Panc1 (cell line): ENCODE results near the gene HMGA1. TPM values are rescaled to one million over a fixed set of nuclear protein-coding genes. Genes with fewer than 3 reads are reported as not detected.

Experiments used
- ATAC-seq: fragments of 200-7000 bp; cut with Tn5 transposase; 2 replicates; pipeline ENCODE4 v1.9.1; 2020; ENCODE audit warnings: mild to moderate bottlenecking, moderate library complexity
- BruUV-seq: library from RNA; stranded (reverse); fragments of 400-500 nt; replicated peaks from 2 replicates; lab custom pipeline; 2021; lab: Mats Ljungman, UMichigan
- CTCF ChIA-PET: fragments of 300-600 bp; sonication (Branson Sonifier 250); formaldehyde crosslinking; loops from one replicate; lab custom pipeline; 2022; ENCODE audit warnings: antibody characterized with exemption; lab: Charles Lee
- POLR2A ChIA-PET: fragments of 300-600 bp; sonication (Branson Sonifier 250); formaldehyde crosslinking; loops from one replicate; lab custom pipeline; 2022; ENCODE audit warnings: antibody characterized with exemption; lab: Charles Lee
- DNase-seq: peaks from one replicate; pipeline ENCODE4 v3.0.0-alpha.2; 2010; ENCODE audit warnings: low read depth, low spot score
- H3K27ac ChIP-seq: 2 replicates; pipeline ENCODE4 v1.5.1; 2011; ENCODE audit warnings: mild to moderate bottlenecking, low read length, inconsistent platforms
- H3K27me3 ChIP-seq: fragments of 200-500 bp; sonication (Bioruptor generic); 2 replicates; pipeline ENCODE4 v1.6.0; 2014; ENCODE audit warnings: low read length, inconsistent platforms; ENCODE audit not compliant: control insufficient read depth, insufficient read depth
- H3K36me3 ChIP-seq: fragments of 200-500 bp; sonication (Bioruptor generic); 2 replicates; pipeline ENCODE4 v1.5.1; 2014; ENCODE audit warnings: inconsistent platforms, mild to moderate bottlenecking, low read length, moderate library complexity; ENCODE audit not compliant: control insufficient read depth, insufficient read depth
- H3K4me1 ChIP-seq: 2 replicates; pipeline ENCODE4 v1.5.1; 2011; ENCODE audit warnings: inconsistent platforms, mild to moderate bottlenecking, low read length, moderate library complexity; ENCODE audit not compliant: control insufficient read depth, insufficient read depth
- H3K4me3 ChIP-seq, 2 experiments: 2 replicates each; pipeline ENCODE4 v1.5.1; 2011 to 2012; ENCODE audit warnings: low read depth in 2 of 2, low read length in 2 of 2, mild to moderate bottlenecking in 2 of 2, inconsistent platforms in 1 of 2, moderate library complexity in 1 of 2
- H3K9me3 ChIP-seq: fragments of 200-500 bp; sonication (Bioruptor generic); 2 replicates; pipeline ENCODE4 v1.5.1; 2014; ENCODE audit warnings: low read depth, mild to moderate bottlenecking, inconsistent platforms, low read length, moderate library complexity; ENCODE audit not compliant: control insufficient read depth, insufficient read depth
- POLR2AphosphoS5 ChIP-seq: IDR thresholded peaks from 2 replicates; pipeline ENCODE4 v1.6.1; 2012; ENCODE audit warnings: mild to moderate bottlenecking, low read depth, low read length, moderate library complexity
- SIN3A ChIP-seq: IDR thresholded peaks from 2 replicates; pipeline ENCODE4 v1.6.1; 2012; ENCODE audit warnings: low read depth, mild to moderate bottlenecking, low read length, moderate library complexity, borderline replicate concordance; ENCODE audit not compliant: insufficient read depth
- TCF7L2 ChIP-seq: IDR thresholded peaks from 2 replicates; pipeline ENCODE4 v1.6.1; 2011; ENCODE audit warnings: mild to moderate bottlenecking, low read depth, low read length, inconsistent platforms
- in situ Hi-C: cut with HindIII; loops from 2 replicates; pipeline ENCODE4 v1.10.0; 2016; ENCODE audit warnings: low sequenced_read_pairs, low pct_unique_long_range_greater_than_20kb
- intact Hi-C: fragments of 100-400 bp; cut with micrococcal nuclease; formaldehyde crosslinking; loops from one replicate; pipeline ENCODE4 v1.10.0; 2022; ENCODE audit not compliant: unreplicated experiment
- total RNA-seq: library from RNA; stranded (reverse); gene quantifications from one replicate; pipeline ENCODE4 v1.2.1, GENCODE V29; 2021; ENCODE audit not compliant: unreplicated experiment
- TF ChIP-seq, protein P1 (sequence below), 2 experiments: IDR thresholded peaks; 2 replicates each; pipeline ENCODE4 v1.6.1; 2011 to 2012; ENCODE audit warnings: low read depth in 2 of 2, control low read depth in 1 of 2, low read length in 1 of 2, mild to moderate bottlenecking in 1 of 2, moderate library complexity in 1 of 2; ENCODE audit not compliant: insufficient read depth in 1 of 2
- TF ChIP-seq, protein P2 (sequence below): fragments of 450-650 bp; IDR thresholded peaks from 2 replicates; pipeline ENCODE4 v1.5.1; 2017; ENCODE audit warnings: mild to moderate bottlenecking

HMGA1 gene
- total RNA-seq, 1 experiment from 2014 or later = 444 TPM

DNA sequence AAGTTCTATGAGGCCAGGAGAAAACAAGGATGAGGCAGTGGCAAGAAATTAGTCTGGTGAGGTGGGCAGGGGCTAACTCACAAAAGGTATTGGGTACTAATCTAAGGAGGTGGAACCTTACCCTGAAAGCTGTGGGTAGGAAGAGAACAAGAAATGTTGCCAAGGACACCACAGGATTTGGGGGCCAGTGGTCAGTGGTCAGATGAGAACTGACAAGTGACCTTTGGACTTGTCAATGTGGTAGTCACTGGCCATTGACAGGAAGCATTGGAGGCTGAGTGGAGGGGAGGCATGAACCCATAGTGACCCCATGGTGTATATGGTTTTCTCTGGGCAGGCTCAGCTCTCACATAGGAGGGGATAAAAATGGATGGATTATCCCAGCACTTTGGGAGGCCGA is 37.5 kb downstream of the HMGA1 start:
- CTCF ChIA-PET = no interaction called here
- ATAC-seq = no peak
- Histone ChIP-seq H3K36me3 (no peaks in the 10 kb centered on the region), H3K4me3 (no peak overlapping the region), H3K4me1 (no peaks in the 10 kb centered on the region), H3K9me3 (no peaks in the 10 kb centered on the region), H3K27me3 (no peaks in the 10 kb centered on the region), H3K27ac (no peak overlapping the region)
- in situ Hi-C loops (no loop called here), intact Hi-C loops (no loop called here)
- no TSS peak for BruUV-seq
- no peak for DNase-seq
- no peak for TF ChIP-seq POLR2AphosphoS5
- TF ChIP-seq, protein P1, sequence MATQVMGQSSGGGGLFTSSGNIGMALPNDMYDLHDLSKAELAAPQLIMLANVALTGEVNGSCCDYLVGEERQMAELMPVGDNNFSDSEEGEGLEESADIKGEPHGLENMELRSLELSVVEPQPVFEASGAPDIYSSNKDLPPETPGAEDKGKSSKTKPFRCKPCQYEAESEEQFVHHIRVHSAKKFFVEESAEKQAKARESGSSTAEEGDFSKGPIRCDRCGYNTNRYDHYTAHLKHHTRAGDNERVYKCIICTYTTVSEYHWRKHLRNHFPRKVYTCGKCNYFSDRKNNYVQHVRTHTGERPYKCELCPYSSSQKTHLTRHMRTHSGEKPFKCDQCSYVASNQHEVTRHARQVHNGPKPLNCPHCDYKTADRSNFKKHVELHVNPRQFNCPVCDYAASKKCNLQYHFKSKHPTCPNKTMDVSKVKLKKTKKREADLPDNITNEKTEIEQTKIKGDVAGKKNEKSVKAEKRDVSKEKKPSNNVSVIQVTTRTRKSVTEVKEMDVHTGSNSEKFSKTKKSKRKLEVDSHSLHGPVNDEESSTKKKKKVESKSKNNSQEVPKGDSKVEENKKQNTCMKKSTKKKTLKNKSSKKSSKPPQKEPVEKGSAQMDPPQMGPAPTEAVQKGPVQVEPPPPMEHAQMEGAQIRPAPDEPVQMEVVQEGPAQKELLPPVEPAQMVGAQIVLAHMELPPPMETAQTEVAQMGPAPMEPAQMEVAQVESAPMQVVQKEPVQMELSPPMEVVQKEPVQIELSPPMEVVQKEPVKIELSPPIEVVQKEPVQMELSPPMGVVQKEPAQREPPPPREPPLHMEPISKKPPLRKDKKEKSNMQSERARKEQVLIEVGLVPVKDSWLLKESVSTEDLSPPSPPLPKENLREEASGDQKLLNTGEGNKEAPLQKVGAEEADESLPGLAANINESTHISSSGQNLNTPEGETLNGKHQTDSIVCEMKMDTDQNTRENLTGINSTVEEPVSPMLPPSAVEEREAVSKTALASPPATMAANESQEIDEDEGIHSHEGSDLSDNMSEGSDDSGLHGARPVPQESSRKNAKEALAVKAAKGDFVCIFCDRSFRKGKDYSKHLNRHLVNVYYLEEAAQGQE (IDR thresholded peaks at IDR 0.05; ENCODE audit: insufficient read depth in 1 of 2, low read depth in 2 of 2, low read length in 1 of 2) = no peak
- no peak for TF ChIP-seq SIN3A
- TF ChIP-seq, protein P2, sequence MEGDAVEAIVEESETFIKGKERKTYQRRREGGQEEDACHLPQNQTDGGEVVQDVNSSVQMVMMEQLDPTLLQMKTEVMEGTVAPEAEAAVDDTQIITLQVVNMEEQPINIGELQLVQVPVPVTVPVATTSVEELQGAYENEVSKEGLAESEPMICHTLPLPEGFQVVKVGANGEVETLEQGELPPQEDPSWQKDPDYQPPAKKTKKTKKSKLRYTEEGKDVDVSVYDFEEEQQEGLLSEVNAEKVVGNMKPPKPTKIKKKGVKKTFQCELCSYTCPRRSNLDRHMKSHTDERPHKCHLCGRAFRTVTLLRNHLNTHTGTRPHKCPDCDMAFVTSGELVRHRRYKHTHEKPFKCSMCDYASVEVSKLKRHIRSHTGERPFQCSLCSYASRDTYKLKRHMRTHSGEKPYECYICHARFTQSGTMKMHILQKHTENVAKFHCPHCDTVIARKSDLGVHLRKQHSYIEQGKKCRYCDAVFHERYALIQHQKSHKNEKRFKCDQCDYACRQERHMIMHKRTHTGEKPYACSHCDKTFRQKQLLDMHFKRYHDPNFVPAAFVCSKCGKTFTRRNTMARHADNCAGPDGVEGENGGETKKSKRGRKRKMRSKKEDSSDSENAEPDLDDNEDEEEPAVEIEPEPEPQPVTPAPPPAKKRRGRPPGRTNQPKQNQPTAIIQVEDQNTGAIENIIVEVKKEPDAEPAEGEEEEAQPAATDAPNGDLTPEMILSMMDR = no peak
- TF ChIP-seq TCF7L2 = no peak
- POLR2A ChIA-PET = interaction anchor here (0.7 kb wide), 1 partner anchor 66 kb away, joined by 3 read pairs; no protein-coding TSS in a partner anchor

- no peak for ATAC-seq
- ChIA-PET CTCF (no interaction called here), POLR2A (interaction anchor here (0.6 kb wide), 1 partner anchor 15 kb away, joined by 16 read pairs; no protein-coding TSS in a partner anchor)
- TF ChIP-seq, protein P2 = no peak
- TF ChIP-seq, protein P1 (IDR thresholded peaks at IDR 0.05; ENCODE audit: insufficient read depth in 1 of 2, low read depth in 2 of 2, low read length in 1 of 2) = no peak
- TF ChIP-seq TCF7L2 (no peak), POLR2AphosphoS5 (no peak)
- no TSS peak for BruUV-seq
- DNase-seq = no peak
- Histone ChIP-seq H3K36me3 (no peaks in the 10 kb centered on the region), H3K4me1 (no peaks in the 10 kb centered on the region), H3K27ac (no peak overlapping the region), H3K4me3 (no peak overlapping the region), H3K9me3 (no peaks in the 10 kb centered on the region), H3K27me3 (no peaks in the 10 kb centered on the region)
- intact Hi-C loops (no loop called here), in situ Hi-C loops (no loop called here)
These were observed 38.6 kb downstream of the HMGA1 start for GRCh38 chr6:34275128-34275804.
